OCI-LY7 (cell line): ENCODE results near the gene DNAAF3. TPM values are rescaled to one million over a fixed set of nuclear protein-coding genes. Genes with fewer than 3 reads are reported as not detected.
"Not testable (repeated sequence)": the region's sequence is repeated elsewhere in the genome, so short reads cannot be mapped to it uniquely, and the experiment has no call there.

Experiments
- BruUV-seq: library from RNA; stranded (reverse); fragments of 400-500 nt; replicated peaks from 2 replicates; lab custom pipeline; 2021; lab: Mats Ljungman, UMichigan
- CTCF ChIA-PET: fragments of 300-600 bp; sonication (Branson Sonifier 250); formaldehyde crosslinking; loops from one replicate; lab custom pipeline; 2022; ENCODE audit warnings: antibody characterized with exemption; ENCODE audit not compliant: unreplicated experiment; lab: Charles Lee
- POLR2A ChIA-PET: fragments of 300-600 bp; sonication (Branson Sonifier 250); formaldehyde crosslinking; loops from one replicate; lab custom pipeline; 2022; ENCODE audit warnings: antibody characterized with exemption; lab: Charles Lee
- DNase-seq: peaks from one replicate; pipeline ENCODE4 v3.0.0-alpha.2; 2015; ENCODE audit warnings: low spot score
- H2AFZ ChIP-seq: fragments of 200-600 bp; sonication (generic), shearing (Covaris generic); 2 replicates; pipeline ENCODE4 v1.6.1; 2014; ENCODE audit warnings: mild to moderate bottlenecking, antibody characterized with exemption, low read length, moderate library complexity
- H3K27ac ChIP-seq: fragments of 200-600 bp; sonication (generic); 2 replicates; pipeline ENCODE4 v1.5.1; 2014; ENCODE audit warnings: mixed run types, low read depth, mild to moderate bottlenecking, moderate library complexity, low read length, inconsistent platforms; ENCODE audit not compliant: poor library complexity, severe bottlenecking
- H3K36me3 ChIP-seq: fragments of 200-600 bp; sonication (generic); 2 replicates; pipeline ENCODE4 v1.6.1; 2014; ENCODE audit warnings: mild to moderate bottlenecking, antibody characterized with exemption, low read length, moderate library complexity, mixed read lengths; ENCODE audit not compliant: insufficient read depth
- H3K4me1 ChIP-seq: fragments of 200-600 bp; sonication (generic); 2 replicates; pipeline ENCODE4 v1.5.1; 2014; ENCODE audit warnings: mild to moderate bottlenecking, low read length; ENCODE audit not compliant: insufficient read depth, poor library complexity, severe bottlenecking
- H3K4me2 ChIP-seq: fragments of 200-600 bp; sonication (generic); 2 replicates; pipeline ENCODE4 v1.6.1; 2014; ENCODE audit warnings: mild to moderate bottlenecking, low read length
- H3K4me3 ChIP-seq: fragments of 200-600 bp; sonication (generic); 2 replicates; pipeline ENCODE4 v1.5.1; 2014; ENCODE audit warnings: mild to moderate bottlenecking, low read depth, low read length; ENCODE audit not compliant: poor library complexity, severe bottlenecking
- H3K79me2 ChIP-seq: fragments of 200-600 bp; sonication (generic); 2 replicates; pipeline ENCODE4 v1.6.1; 2016; ENCODE audit warnings: low read depth, mild to moderate bottlenecking, low read length, moderate library complexity, mixed read lengths; ENCODE audit not compliant: insufficient read depth
- H3K9me2 ChIP-seq: fragments of 200-600 bp; sonication (generic); 2 replicates; pipeline ENCODE4 v1.6.1; 2016; ENCODE audit warnings: mild to moderate bottlenecking, low read length, mixed read lengths; ENCODE audit not compliant: insufficient read depth
- H3K9me3 ChIP-seq: fragments of 200-600 bp; sonication (generic); 2 replicates; pipeline ENCODE4 v1.6.1; 2014; ENCODE audit warnings: mild to moderate bottlenecking, mixed run types, low read length, mixed read lengths
- H4K20me1 ChIP-seq: fragments of 200-600 bp; sonication (generic); 2 replicates; pipeline ENCODE4 v1.6.1; 2014; ENCODE audit warnings: mild to moderate bottlenecking, antibody characterized with exemption, low read length, moderate library complexity, mixed read lengths; ENCODE audit not compliant: insufficient read depth
- EZH2phosphoT487 ChIP-seq: fragments of 200-600 bp; sonication (generic); IDR thresholded peaks from 2 replicates; pipeline ENCODE4 v1.6.1; 2018; ENCODE audit warnings: low read depth, borderline replicate concordance, mild to moderate bottlenecking, mixed run types, antibody characterized with exemption, low read length, moderate library complexity, mixed read lengths
- intact Hi-C: fragments of 100-400 bp; cut with micrococcal nuclease; formaldehyde crosslinking; loops from one replicate; pipeline ENCODE4 v1.10.0; 2022; ENCODE audit not compliant: unreplicated experiment
- total RNA-seq, 2 experiments: library from RNA; depleted of rRNA in 1 of 2; stranded (reverse); fragments of >200 nt in 1 of 2; shearing (Covaris generic) in 1 of 2; gene quantifications; 2 replicates each; pipeline ENCODE4 v1.2.3, GENCODE V29; 2014 to 2022
- TF ChIP-seq, protein P1 (sequence below): fragments of 200-600 bp; sonication (generic); conservative IDR thresholded peaks from 2 replicates; pipeline ENCODE4 v1.5.1; 2014; ENCODE audit warnings: mild to moderate bottlenecking, antibody characterized with exemption, low read length, moderate library complexity, mixed read lengths

DNAAF3 gene
- total RNA-seq, 2 experiments from 2014 or later: 2.5 to 2.8 TPM

DNA sequence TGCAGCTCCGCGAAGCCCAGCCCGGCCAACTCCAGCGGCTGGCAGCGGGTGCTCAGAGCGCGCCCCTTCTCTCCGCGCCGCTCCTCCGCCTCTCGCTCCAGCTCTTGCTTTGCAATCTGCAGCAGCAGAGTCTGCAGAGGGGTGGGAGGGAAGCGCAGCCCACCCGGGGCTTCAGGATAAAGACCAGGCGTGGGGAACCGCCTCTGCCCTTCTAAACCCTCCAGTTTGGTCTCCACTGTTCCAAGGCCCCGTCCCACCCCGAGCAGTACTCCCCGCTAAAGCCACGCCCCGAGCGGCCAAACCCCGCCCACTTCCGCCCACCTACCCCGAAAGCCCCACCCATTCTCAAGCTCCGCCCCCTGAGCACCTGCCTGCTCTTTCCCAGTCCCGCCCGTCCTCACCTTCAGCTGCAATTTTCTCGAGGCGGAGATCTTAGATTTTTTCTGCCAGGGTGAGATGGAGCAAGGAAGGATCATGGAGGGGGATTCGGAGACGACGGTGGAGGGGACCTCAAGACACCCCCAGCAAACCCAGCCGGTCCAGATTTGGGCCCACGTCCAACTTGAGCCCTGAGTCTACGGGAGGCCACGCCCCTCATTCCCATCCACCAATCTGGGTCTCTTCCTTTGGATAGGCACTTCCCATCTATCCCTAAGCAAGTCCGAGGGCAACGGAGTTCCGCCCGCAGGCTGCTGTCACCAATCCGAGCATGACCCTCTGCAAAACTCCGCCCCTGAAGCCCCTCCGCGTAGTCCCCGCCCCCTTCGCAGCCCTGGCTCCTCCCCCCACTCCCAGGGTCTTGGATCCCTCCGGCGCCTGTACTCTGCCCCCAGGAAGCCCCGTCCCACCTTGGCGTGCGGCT is 10.0 kb downstream of the DNAAF3 start:
- H3K27ac ChIP-seq: no peak overlapping the region
- ChIA-PET POLR2A (interaction anchor here (0.7 kb wide), 1 partner anchor 10 kb away, joined by 4 read pairs; the partner anchor contains the start of gene DNAAF3), CTCF (no interaction called here)

DNA sequence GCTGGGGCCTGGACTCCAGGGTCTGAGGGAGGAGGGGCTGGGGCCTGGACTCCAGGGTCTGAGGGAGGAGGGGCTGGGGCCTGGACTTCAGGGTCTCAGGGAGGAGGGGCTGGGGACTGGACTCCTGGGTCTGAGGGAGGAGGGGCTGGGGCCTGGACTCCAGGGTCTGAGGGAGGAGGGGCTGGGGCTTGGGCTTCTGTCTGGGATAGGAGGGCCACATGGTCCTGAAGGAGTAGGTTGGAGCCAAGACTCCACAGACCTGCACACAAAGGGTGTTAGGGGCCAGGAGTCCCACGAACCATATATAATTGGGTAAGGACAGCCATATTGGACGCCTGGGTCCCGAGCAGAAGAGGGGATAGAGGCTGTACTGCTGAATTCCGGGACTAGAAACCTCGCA is 10.6 kb downstream of the DNAAF3 start:
- H3K4me2 ChIP-seq, CTCF ChIA-PET, H2AFZ ChIP-seq, H3K4me3 ChIP-seq, H3K27ac ChIP-seq, H3K79me2 ChIP-seq, intact Hi-C loops, BruUV-seq, H4K20me1 ChIP-seq, POLR2A ChIA-PET, H3K36me3 ChIP-seq, H3K9me2 ChIP-seq, H3K9me3 ChIP-seq, DNase-seq: not testable (repeated sequence)
- H3K4me1 ChIP-seq: peaks cover 36% of the 10 kb centered on the region

More for the DNA sequence above, 10.0 kb downstream of the DNAAF3 start:
- no peaks in the 10 kb centered on the region for H3K79me2 ChIP-seq
- no peak overlapping the region for H3K4me2 ChIP-seq
- intact Hi-C loops: no loop called here
- peak; percentile 60 for DNase-seq
- 0 out of 2 replicates have a peak, but pooled peaks cover 3% of the 10 kb centered on the region for H3K36me3 ChIP-seq
- no TSS peak for BruUV-seq
- TF ChIP-seq, protein P1, sequence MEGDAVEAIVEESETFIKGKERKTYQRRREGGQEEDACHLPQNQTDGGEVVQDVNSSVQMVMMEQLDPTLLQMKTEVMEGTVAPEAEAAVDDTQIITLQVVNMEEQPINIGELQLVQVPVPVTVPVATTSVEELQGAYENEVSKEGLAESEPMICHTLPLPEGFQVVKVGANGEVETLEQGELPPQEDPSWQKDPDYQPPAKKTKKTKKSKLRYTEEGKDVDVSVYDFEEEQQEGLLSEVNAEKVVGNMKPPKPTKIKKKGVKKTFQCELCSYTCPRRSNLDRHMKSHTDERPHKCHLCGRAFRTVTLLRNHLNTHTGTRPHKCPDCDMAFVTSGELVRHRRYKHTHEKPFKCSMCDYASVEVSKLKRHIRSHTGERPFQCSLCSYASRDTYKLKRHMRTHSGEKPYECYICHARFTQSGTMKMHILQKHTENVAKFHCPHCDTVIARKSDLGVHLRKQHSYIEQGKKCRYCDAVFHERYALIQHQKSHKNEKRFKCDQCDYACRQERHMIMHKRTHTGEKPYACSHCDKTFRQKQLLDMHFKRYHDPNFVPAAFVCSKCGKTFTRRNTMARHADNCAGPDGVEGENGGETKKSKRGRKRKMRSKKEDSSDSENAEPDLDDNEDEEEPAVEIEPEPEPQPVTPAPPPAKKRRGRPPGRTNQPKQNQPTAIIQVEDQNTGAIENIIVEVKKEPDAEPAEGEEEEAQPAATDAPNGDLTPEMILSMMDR: no peak
- no peak for TF ChIP-seq EZH2phosphoT487
- no peak overlapping the region for H2AFZ ChIP-seq
- H3K4me3 ChIP-seq: no peak overlapping the region
- H3K4me1 ChIP-seq: peaks cover 34% of the 10 kb centered on the region
- H3K9me2 ChIP-seq: no peaks in the 10 kb centered on the region
- H3K9me3 ChIP-seq: peaks cover 4% of the 10 kb centered on the region
- no peaks in the 10 kb centered on the region for H4K20me1 ChIP-seq

DNA sequence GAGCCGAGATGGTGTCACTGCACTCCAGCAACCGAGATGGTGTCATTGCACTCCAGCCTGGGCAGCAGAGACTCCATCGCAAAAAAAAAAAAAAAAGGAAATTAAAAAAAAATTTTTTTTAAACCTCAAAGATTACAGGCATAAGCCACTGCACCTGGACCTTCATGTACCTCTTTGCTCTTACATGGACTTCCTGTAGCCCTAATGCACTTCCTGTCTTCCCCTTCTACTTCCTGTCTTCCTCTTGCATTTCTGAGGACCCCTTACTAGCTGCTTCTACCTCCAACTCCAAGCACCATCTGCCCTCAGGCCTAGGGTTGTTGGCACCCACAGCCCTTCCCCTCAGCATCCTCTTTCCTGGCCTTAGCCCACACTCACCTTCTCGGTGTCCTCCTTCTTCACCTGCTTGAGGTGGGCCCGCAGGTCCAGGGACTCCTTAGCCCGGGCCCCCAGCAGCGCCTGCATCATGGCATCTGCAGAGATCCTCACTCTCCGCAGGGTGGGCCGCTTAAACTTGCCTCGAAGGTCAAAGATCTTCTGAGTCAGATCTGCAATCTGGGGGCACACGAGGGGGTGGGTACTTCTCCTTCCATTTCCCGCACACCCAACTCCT is 12.7 kb downstream of the DNAAF3 start:
- Histone ChIP-seq H2AFZ (no peak overlapping the region), H3K36me3 (0 out of 2 replicates have a peak, but pooled peaks cover 6% of the 10 kb centered on the region), H3K4me1 (peaks cover 42% of the 10 kb centered on the region), H3K4me3 (no peak overlapping the region), H3K9me2 (no peaks in the 10 kb centered on the region), H3K9me3 (peaks cover 7% of the 10 kb centered on the region), H3K79me2 (no peaks in the 10 kb centered on the region), H3K4me2 (peak overlapping the region; percentile 28; the same call in 1 of the 2 replicates), H3K27ac (peak overlapping the region; percentile 71), H4K20me1 (no peaks in the 10 kb centered on the region)
- no TSS peak for BruUV-seq
- DNase-seq: peak; percentile 73
- TF ChIP-seq, protein P1: no peak
- no peak for TF ChIP-seq EZH2phosphoT487
- ChIA-PET CTCF (no interaction called here), POLR2A (interaction anchor here (0.6 kb wide), 1 partner anchor 471 kb away, joined by 4 read pairs; no protein-coding TSS in a partner anchor)
- intact Hi-C loops: no loop called here
